IMR-90 (cell line): ENCODE data around the gene CHRNA5.

Source experiments
- CTCF ChIP-seq: conservative IDR thresholded peaks from 2 replicates; pipeline ENCODE4 v1.5.1; 2012; ENCODE audit warnings: mild to moderate bottlenecking, low read depth, low read length, improper control_type of control experiment
- MAFK ChIP-seq: IDR thresholded peaks from 2 replicates; pipeline ENCODE4 v1.6.1; 2012; ENCODE audit warnings: low read depth, low read length, improper control_type of control experiment
- POLR2A ChIP-seq: IDR thresholded peaks from 2 replicates; pipeline ENCODE4 v1.6.1; 2012; ENCODE audit warnings: mild to moderate bottlenecking, low read depth, low read length
- RAD21 ChIP-seq: IDR thresholded peaks from 2 replicates; pipeline ENCODE4 v1.6.1; 2012; ENCODE audit warnings: low read length, improper control_type of control experiment
- USF2 ChIP-seq: fragments of 150-350 bp; IDR thresholded peaks from 2 replicates; pipeline ENCODE4 v1.6.1; 2017; ENCODE audit warnings: mild to moderate bottlenecking, antibody characterized with exemption, low read length, low read depth

- no peak for TF ChIP-seq MAFK
- no peak for TF ChIP-seq CTCF
- no peak for TF ChIP-seq USF2
- TF ChIP-seq RAD21, result no peak
- no peak for TF ChIP-seq POLR2A
These were observed 63.9 kb downstream of the CHRNA5 start for GRCh38 chr15:78629031-78629715.
